ENCODE measurements around the gene MYMK. TPM values are rescaled to one million over a fixed set of nuclear protein-coding genes. Genes with fewer than 3 reads are reported as not detected.

Gene MYMK
- total and polyA plus RNA-seq, 2 experiments from 2014 or later, result 1.3 TPM; not detected in 1

- H3K27me3 ChIP-seq, result no peaks in the 10 kb centered on the region
- H3K4me1 ChIP-seq (ENCODE audit: insufficient read depth), result peaks cover 15% of the 10 kb centered on the region
- no peaks in the 10 kb centered on the region for H4K20me1 ChIP-seq (ENCODE audit: insufficient read depth, poor library complexity, severe bottlenecking)
- no peak overlapping the region for H3K27ac ChIP-seq
- no peaks in the 10 kb centered on the region for H3K36me3 ChIP-seq (replicated peaks; ENCODE audit: insufficient read depth, low read depth)
- no peak for TF ChIP-seq CTCF (IDR thresholded peaks at IDR 0.05; ENCODE audit: poor library complexity)
- TF ChIP-seq EZH2phosphoT487 (IDR thresholded peaks at IDR 0.05; ENCODE audit: low read depth, severe bottlenecking, unreplicated experiment), result no peak
- TF ChIP-seq EZH2 (IDR thresholded peaks at IDR 0.05; ENCODE audit: borderline replicate concordance), result no peak
- no peaks in the 10 kb centered on the region for H3K9me2 ChIP-seq (replicated peaks; ENCODE audit: insufficient read depth)
- no peak for DNase-seq (ENCODE audit: low spot score)
- no peak overlapping the region for H3K4me3 ChIP-seq
- 75% methylated on average over 36 of the region's 36 CpGs for WGBS (ENCODE audit: low lambda C conversion rate, missing lambda C conversion rate)
- H2AFZ ChIP-seq, result no peak overlapping the region
- no peak overlapping the region for H3K4me2 ChIP-seq
- no peaks in the 10 kb centered on the region for H3K9me3 ChIP-seq (ENCODE audit: low read depth)
- H3K79me2 ChIP-seq, result no peaks in the 10 kb centered on the region
Observed at GRCh38 chr9:133569891-133570690, 45.3 kb upstream of the MYMK start.

GRCh38 chr9:133569121-133569785 is 44.5 kb upstream of the MYMK start:
- no peaks in the 10 kb centered on the region for H3K36me3 ChIP-seq (replicated peaks; ENCODE audit: insufficient read depth, low read depth)
- no peaks in the 10 kb centered on the region for H3K79me2 ChIP-seq
- WGBS (ENCODE audit: low lambda C conversion rate, missing lambda C conversion rate), result 94% methylated on average over 14 of the region's 14 CpGs
- H3K4me1 ChIP-seq (ENCODE audit: insufficient read depth), result peaks cover 19% of the 10 kb centered on the region
- no peaks in the 10 kb centered on the region for H3K9me3 ChIP-seq (ENCODE audit: low read depth)
- H3K27me3 ChIP-seq, result no peaks in the 10 kb centered on the region
- TF ChIP-seq CTCF (IDR thresholded peaks at IDR 0.05; ENCODE audit: poor library complexity), result no peak
- no peak for TF ChIP-seq EZH2 (IDR thresholded peaks at IDR 0.05; ENCODE audit: borderline replicate concordance)
- no peak for TF ChIP-seq EZH2phosphoT487 (IDR thresholded peaks at IDR 0.05; ENCODE audit: low read depth, severe bottlenecking, unreplicated experiment)
- DNase-seq (ENCODE audit: low spot score), result no peak
- H3K4me2 ChIP-seq, result no peak overlapping the region
- H4K20me1 ChIP-seq (ENCODE audit: insufficient read depth, poor library complexity, severe bottlenecking), result no peaks in the 10 kb centered on the region
- H3K4me3 ChIP-seq, result no peak overlapping the region
- no peaks in the 10 kb centered on the region for H3K9me2 ChIP-seq (replicated peaks; ENCODE audit: insufficient read depth)
- H3K27ac ChIP-seq, result no peak overlapping the region
- H2AFZ ChIP-seq, result no peak overlapping the region

GRCh38 chr9:133568186-133568585 is 43.4 kb upstream of the MYMK start:
- H3K9me2 ChIP-seq (replicated peaks; ENCODE audit: insufficient read depth), result no peaks in the 10 kb centered on the region
- H4K20me1 ChIP-seq (ENCODE audit: insufficient read depth, poor library complexity, severe bottlenecking), result no peaks in the 10 kb centered on the region
- no peak for DNase-seq (ENCODE audit: low spot score)
- 92% methylated on average over 15 of the region's 33 CpGs for WGBS (ENCODE audit: low lambda C conversion rate, missing lambda C conversion rate)
- no peaks in the 10 kb centered on the region for H3K27me3 ChIP-seq
- no peak overlapping the region for H3K4me3 ChIP-seq
- TF ChIP-seq CTCF (IDR thresholded peaks at IDR 0.05; ENCODE audit: poor library complexity) (no peak), EZH2phosphoT487 (IDR thresholded peaks at IDR 0.05; ENCODE audit: low read depth, severe bottlenecking, unreplicated experiment) (no peak), EZH2 (IDR thresholded peaks at IDR 0.05; ENCODE audit: borderline replicate concordance) (no peak)
- no peak overlapping the region for H3K4me2 ChIP-seq
- H3K27ac ChIP-seq, result no peak overlapping the region
- no peaks in the 10 kb centered on the region for H3K9me3 ChIP-seq (ENCODE audit: low read depth)
- no peak overlapping the region for H2AFZ ChIP-seq
- no peaks in the 10 kb centered on the region for H3K79me2 ChIP-seq
- peaks cover 19% of the 10 kb centered on the region for H3K4me1 ChIP-seq (ENCODE audit: insufficient read depth)
- no peaks in the 10 kb centered on the region for H3K36me3 ChIP-seq (replicated peaks; ENCODE audit: insufficient read depth, low read depth)

Measured in hepatocyte (in vitro differentiated cells).